ENCODE measurements around the gene KMT2D.

KMT2D gene

DNA sequence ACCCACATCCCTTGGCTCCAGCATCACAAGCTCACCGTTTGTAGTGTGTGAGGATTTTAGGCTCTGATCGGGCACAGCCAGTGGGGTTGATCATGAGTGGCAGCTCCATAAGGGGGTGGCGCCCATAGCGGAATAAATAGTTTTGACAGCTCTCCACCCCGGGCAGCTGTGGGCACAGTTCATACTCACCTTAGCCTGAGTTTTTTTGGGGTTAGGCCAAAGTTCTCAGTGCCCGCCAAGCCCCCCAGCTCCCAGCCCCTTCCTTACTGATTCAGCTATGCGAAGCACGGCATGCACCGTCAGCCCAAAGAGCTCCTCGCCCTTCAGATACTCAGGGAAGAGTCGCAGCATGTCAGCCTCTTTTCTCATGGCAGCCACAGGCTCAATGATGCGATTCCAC lies 36.1 kb downstream of the KMT2D start:
- TF ChIP-seq, protein P1, sequence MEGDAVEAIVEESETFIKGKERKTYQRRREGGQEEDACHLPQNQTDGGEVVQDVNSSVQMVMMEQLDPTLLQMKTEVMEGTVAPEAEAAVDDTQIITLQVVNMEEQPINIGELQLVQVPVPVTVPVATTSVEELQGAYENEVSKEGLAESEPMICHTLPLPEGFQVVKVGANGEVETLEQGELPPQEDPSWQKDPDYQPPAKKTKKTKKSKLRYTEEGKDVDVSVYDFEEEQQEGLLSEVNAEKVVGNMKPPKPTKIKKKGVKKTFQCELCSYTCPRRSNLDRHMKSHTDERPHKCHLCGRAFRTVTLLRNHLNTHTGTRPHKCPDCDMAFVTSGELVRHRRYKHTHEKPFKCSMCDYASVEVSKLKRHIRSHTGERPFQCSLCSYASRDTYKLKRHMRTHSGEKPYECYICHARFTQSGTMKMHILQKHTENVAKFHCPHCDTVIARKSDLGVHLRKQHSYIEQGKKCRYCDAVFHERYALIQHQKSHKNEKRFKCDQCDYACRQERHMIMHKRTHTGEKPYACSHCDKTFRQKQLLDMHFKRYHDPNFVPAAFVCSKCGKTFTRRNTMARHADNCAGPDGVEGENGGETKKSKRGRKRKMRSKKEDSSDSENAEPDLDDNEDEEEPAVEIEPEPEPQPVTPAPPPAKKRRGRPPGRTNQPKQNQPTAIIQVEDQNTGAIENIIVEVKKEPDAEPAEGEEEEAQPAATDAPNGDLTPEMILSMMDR (IDR thresholded peaks at IDR 0.05; ENCODE audit: control insufficient read depth, insufficient read depth, low read depth, low read length, missing control alignments), result no peak
- DNase-seq (ENCODE audit: low read depth), result no peak
- H3K4me3 ChIP-seq (ENCODE audit: control insufficient read depth, low read depth, low read length), result no peak overlapping the region

DNA sequence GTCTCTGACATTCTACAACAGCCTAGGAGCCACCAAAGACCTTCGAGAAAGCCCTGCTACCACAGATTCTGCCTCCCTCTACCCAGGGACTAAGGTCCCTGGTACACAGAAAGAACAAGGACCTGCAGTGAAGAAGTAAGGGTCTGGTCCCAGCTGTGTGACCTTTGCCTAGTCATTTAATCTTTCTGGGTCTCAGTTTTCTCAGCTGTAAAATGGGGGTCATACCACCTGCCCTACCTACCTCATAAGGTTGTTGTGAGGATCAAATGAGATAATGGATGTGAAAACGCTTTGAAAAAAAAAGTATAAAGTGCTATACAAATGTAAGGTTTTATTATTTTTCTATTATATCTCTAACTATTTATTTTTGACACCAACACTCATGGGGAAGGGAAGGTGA lies 36.8 kb downstream of the KMT2D start:
- no peak for DNase-seq (ENCODE audit: low read depth)
- H3K4me3 ChIP-seq (ENCODE audit: control insufficient read depth, low read depth, low read length), result no peak overlapping the region
- TF ChIP-seq, protein P1 (IDR thresholded peaks at IDR 0.05; ENCODE audit: control insufficient read depth, insufficient read depth, low read depth, low read length, missing control alignments), result no peak

DNA sequence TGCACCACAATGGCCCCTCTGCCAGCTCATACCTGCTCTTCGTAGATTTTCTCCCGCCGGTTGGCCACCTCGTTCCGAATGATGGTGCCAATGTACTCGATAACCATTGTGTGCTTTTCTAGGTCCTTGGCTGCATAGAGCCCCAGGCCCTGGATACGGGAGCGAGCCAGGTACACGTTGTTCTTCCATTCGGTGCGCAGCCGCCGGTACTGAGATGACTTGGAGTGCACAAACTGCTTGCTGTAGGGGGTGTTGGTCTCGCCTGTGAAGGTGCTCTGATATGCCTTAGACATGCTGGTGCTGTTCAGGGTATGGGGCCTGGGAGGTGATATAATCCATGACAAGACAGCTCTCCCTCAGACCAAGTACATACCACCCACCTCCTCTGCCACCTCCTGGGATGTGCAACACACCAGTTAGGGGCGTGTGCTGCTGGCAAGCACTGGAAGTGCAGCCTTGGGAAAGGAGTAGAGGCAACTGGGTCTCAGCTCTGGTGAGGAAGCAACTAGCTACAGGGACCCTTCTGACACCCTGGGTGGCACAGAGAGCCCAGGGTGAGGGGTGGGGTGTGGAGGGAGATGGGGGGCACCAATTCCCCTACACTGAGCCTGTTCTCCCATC lies 37.9 kb downstream of the KMT2D start:
- TF ChIP-seq, protein P1 (IDR thresholded peaks at IDR 0.05; ENCODE audit: control insufficient read depth, insufficient read depth, low read depth, low read length, missing control alignments), result no peak
- DNase-seq (ENCODE audit: low read depth), result no peak
- no peak overlapping the region for H3K4me3 ChIP-seq (ENCODE audit: control insufficient read depth, low read depth, low read length)

DNA sequence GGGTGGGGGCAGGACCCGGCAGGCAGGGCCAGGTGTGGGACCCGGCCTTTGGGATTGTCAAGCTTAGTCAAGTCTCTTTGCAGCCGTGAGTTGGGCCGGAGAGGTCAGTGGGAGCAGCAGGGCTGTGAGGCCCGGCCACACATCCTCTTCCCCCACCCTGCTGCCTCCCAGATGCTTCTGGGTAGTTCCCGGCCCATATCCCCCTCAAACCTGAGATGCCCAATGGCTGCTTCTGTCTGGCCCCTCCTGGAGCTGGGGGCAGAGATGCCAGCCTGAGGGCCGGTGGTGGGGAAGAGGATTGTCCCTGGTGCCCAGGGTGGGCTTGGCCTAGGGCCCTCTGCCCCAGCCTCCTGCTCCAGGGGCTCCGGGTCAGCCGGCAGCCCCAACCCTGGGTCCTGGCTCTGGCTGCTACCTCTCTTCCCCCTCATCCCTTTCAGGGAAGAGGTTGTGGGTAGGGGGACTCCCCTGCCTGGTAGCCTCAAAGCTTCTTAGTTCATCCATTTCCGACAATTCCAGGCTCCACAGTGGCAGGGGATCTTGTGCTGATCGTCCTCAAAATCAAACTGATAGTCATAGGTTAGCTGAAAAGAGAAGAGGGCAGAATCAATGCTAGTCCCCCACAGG lies 39.2 kb downstream of the KMT2D start:
- DNase-seq (ENCODE audit: low read depth), result no peak
- TF ChIP-seq, protein P1 (IDR thresholded peaks at IDR 0.05; ENCODE audit: control insufficient read depth, insufficient read depth, low read depth, low read length, missing control alignments), result no peak

DNA sequence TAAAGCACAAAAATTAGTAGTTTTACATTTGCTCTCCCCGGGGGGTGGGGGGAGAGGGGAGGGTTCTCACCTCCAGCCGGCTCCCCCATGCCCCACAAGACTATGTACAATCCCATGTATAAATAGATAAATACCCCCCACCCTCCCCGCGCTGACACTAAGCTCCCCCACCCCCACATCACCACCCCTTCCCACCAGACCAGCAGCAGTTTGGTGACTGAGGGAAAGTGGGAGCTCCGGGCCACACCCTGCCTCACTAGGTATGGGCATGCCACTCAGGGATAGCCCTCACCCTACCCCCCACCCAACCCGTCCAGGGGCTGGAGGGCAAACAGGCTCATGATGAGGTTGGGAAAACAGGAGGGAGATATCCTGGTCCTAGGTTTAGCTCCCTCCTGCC lies 40.2 kb downstream of the KMT2D start:
- H3K4me3 ChIP-seq (ENCODE audit: control insufficient read depth, low read depth, low read length), result no peak overlapping the region
- TF ChIP-seq, protein P1 (IDR thresholded peaks at IDR 0.05; ENCODE audit: control insufficient read depth, insufficient read depth, low read depth, low read length, missing control alignments), result no peak
- no peak for DNase-seq (ENCODE audit: low read depth)

More for the DNA sequence above, 39.2 kb downstream of the KMT2D start:
- no peak overlapping the region for H3K4me3 ChIP-seq (ENCODE audit: control insufficient read depth, low read depth, low read length)

DNA sequence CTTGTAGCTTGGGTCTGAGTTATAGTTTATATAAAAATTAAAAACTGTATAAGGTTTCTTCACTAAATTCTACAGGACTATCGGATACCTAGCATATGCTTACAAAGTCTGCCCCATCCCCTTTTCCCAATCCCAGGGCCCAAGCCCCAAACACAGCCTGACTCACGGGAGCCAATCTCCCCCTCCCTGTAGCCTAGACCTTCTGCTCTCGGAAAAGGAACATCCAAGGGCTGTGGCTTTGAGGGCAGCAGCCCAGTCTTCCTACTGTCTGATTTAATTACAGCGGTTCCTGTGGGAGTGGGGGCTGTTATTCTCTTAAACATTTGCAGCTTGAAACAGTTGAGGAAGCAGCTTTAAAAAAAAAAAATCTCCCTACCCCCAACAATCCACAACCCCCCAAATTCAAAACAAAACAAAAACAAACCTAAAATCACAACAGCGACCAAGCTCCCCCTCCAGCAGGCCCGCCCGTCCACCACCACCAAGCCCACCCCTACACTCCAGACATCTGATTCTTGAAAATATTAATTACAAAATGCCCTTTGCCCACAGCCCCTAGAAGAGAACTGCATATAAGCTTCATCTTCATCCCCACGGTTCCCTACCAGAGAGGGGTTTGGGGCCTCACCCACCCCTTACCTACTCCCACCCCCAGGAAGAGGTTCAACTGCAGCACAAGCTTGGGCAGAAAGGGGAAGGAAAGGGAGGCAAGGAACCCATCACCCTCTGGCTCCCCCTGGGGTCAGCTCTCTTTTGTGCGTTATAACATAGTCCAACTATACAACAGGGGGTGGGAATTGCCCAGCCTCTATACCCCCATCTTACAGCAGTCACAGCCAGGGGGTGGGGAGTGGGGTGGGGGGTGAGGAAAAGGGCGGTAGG lies 40.9 kb downstream of the KMT2D start:
- TF ChIP-seq, protein P1 (IDR thresholded peaks at IDR 0.05; ENCODE audit: control insufficient read depth, insufficient read depth, low read depth, low read length, missing control alignments), result peak; percentile 34
- no peak overlapping the region for H3K4me3 ChIP-seq (ENCODE audit: control insufficient read depth, low read depth, low read length)
- no peak for DNase-seq (ENCODE audit: low read depth)
